Measurements from ENCODE around the gene FAIM.

The FAIM gene

DNA sequence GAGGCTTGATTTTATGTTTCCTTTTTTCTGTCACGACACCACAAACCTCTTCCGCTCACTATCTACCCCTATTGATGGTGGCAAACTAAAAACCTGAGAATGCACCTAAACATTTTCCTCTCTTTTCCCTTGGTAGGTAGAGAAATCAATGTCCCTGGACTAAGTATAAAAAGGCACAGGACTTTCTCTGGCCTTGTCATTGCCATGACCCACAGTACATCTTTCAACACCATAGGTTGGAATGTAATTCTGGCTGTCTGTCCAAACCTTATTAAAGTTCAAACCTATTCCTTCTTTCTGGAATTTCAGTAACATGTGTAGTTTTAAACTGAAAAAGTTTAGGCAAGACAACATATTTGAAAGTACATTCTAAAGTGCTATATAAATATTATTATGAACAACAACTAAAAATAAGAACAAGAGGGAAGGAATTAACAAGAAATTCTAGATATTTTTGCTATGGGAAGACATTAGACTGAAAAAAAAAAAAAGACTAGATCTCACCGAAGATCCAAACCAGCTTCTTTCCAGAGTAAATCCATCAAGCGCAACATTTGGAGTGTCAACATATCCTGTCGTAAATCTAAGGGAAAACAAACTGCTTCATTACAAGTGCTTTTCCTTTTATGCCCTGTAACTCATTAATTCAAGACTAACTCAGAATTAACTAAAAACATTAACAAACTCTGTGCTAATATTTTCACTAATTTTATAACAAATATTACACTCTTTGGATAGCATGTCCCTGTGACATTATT, 73.1 kb downstream of the FAIM start:
- DNase-seq, result no peak

DNA sequence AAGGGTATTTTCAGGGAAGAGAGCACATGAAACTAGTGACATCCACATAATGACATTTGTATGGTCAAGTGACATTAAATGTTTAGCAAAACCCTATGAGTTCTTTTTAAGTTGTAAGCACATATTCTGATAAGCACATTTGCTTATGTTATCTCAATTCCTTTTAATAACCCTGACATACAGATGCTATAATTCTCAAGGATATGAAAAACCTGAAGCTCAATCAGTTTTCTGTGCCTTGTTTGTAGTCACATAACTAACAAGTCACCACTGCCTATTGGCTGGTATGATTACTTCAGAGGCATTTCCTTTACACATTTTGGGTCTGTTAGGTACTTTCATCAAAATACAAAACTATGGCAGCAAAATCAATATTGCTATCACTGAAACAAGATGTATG, 74.1 kb downstream of the FAIM start:
- no peak for DNase-seq

Data from NCI-H2107 (cell line).